Stimulated activated naive CD4-positive, alpha-beta T cell treated with Interleukin-2 at 50 U/mL for 16 hours (primary cell): ENCODE results near the gene DOLPP1.

Source experiments
- DNase-seq: peaks from one replicate; lab custom pipeline; 2025; lab: John Stamatoyannopoulos, UW

The DOLPP1 gene

GRCh38 chr9:129139233-129139992 is 58.5 kb downstream of the DOLPP1 start:
- peak; percentile 58 for DNase-seq

GRCh38 chr9:129139993-129140396 is 59.1 kb downstream of the DOLPP1 start:
- peak; percentile 82 for DNase-seq
